NCI-H345 treated with DMSO at 0.1 percent for 48 hours (cell line): ENCODE measurements around the gene LTB4R2.
"Not testable (repeated sequence)": the region's sequence is repeated elsewhere in the genome, so short reads cannot be mapped to it uniquely, and the experiment has no call there.

Experiments
- DNase-seq: peaks from one replicate; lab custom pipeline; 2025; ENCODE audit not compliant: unreplicated experiment; lab: John Stamatoyannopoulos, UW

Gene LTB4R2

GRCh38 chr14:24338843-24339242, 28.9 kb downstream of the LTB4R2 start:
- no peak for DNase-seq

DNA sequence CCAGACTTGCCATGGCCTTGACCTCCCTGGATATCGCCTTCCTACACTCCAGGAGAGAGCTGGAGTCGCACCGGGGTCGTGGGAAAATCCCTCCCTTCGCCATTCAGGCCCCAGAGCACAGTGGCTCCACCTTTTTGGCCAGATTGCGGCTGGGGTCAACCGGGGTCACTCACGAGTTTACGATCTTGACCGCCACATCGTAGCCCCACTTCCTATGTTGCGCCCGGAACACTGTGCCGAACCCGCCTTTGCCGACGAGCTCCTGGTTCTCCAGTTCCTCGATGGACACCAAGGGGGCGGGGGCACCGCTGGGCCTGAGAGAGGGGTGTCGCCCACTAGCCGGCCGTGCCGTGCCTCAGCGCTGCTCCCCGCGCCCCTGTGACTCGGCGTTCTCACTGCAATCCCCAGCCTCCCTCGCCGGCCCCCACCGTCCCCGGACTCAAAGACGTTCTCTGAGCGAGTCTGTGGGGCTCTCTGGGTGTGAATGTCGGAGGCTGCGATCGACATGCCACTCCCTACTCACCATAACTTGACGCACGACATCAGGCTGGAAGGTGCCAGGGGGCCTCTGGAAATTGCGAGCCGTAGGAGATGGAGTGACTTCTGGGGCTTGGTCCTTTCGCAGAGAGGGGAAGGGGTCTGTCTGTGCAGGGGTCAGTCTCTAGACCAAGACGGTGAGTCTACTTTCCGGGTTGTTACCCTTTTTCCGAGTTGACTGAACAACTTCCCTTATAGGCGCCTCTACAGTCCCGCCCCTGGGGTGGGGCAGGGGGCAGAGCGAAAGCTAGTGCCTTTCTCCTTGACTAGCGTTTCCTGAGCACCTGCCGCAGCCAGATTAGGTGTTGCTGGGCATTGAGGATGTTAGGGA, 29.6 kb downstream of the LTB4R2 start, which contains the start of gene RIPK3:
TSS of gene RIPK3 (minus strand) at position 708 of the 868 bp plus-strand sequence. CDS start at position 543, 165 bp downstream.
- DNase-seq, result no peak

DNA sequence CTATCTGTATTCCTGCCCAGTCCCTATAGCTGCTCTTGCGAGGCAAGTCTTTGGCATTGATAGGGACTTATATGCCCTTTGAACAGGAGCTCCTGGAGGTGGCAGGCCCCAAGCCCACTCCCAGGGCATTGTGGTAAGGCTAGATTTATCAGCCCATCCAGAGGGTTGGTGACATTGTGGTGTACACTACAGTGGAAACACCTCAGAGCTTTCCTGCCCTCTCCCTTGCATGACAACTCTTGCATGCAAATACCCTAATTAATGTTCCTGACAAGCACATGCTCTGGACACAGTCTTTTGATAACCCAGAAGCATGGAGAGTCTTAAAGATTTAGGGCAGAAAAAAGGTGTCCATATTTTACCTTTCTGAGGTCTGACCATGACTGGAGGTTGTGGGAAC, 30.7 kb downstream of the LTB4R2 start:
- no peak for DNase-seq

DNA sequence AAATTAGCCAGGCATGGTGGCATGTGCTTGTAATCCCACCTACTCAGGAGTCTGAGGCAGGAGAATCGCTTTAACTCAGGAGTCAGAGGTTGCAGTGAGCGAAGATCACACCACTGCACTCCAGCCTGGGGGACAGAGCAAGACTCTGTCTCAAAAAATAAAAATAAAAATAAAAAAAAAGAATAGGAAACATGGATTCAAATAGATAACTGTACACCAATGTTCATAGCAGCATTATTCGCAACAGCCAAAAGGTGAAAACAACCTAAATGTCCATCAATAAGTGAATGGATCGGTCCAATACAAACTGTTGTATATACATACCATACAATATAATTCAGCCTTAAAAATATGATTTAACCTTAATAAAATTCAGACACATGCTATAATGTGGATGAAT, 32.9 kb downstream of the LTB4R2 start:
- no peak for DNase-seq

DNA sequence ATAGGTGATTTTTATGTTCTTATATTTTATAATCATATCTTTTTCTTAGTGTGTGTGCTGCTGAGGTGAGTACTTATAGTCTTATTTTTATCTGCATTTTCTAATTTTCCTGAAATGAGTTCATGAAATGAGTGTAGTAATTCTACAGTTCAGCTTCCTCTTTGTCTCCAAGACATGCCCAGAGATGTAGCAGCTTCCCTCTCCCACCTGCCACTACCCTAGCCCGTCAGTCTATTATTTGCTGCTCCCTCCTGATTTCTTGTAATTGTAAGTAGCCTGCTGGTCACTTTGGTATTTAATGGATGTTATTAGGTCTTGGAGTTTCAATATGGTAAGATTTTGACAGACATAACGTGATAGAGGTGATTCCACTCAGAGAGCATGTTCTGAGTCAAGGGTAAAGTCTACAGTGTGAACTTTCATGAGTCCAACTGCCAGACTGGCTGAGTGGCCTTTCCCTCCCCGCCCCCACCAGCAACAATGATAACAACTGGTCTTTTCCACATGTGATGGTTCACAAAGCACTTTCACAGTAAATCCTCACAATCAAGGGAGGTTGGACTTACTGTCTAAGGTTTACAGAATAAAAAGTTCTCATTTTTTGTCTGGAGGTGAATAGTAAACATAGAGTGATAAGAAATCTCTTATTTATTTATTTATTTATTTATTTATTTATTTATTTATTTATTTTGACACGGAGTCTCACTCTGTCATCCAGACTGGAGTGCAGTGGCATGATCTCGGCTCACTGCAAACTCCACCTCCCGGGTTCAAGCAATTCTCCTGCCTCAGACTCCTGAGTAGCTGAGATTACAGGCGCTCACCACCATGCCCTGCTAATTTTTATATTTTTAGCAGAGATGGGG, 34.1 kb downstream of the LTB4R2 start:
- no peak for DNase-seq

- DNase-seq, result no peak
Observed at GRCh38 chr14:24347134-24347533, 37.2 kb downstream of the LTB4R2 start.

- no peak for DNase-seq
Observed at GRCh38 chr14:24348186-24348585, 38.2 kb downstream of the LTB4R2 start.

- no peak for DNase-seq
Observed at GRCh38 chr14:24349742-24350141, 39.8 kb downstream of the LTB4R2 start.

GRCh38 chr14:24351517-24351916, 41.6 kb downstream of the LTB4R2 start:
- no peak for DNase-seq

GRCh38 chr14:24353559-24354481, 43.9 kb downstream of the LTB4R2 start:
- DNase-seq, result no peak

DNA sequence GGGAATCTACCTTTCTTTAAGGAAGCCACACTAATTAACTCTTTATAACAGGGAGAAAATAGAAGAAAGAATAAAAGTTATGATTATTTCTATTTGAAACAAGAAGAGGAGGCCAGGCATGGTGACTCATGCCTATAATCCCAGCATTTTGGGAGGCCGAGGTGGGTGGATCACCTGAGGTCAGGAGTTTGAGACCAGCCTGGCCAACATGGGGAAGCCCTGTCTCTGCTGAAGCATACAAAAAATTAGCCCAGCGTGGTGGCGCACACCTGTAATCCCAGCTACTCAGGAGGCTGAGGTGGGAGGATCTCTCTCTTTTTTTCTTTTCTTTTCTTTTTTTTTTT, 44.5 kb downstream of the LTB4R2 start:
- not testable (repeated sequence) for DNase-seq

- DNase-seq, result no peak
Observed at GRCh38 chr14:24355009-24355408, 45.1 kb downstream of the LTB4R2 start.

- DNase-seq, result no peak
Observed at GRCh38 chr14:24356208-24356607, 46.3 kb downstream of the LTB4R2 start.

DNA sequence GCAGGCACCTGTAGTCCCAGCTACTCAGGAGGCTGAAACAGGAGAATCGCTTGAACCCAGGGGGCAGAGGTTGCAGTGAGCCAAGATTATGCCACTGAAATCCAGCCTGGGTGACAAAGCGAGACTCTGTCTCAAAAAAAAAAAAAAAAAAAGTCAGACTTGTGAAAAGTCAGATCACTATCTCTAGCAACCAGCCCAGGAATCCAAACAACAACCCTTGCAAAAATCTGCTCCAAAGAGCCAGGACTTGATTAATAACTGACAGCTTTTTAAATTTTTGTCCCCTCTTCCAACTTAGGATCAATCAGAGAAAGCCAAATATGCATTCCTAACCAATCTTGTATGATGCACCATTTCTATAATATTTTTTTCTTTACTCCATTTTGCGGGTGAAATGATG, 50.3 kb downstream of the LTB4R2 start:
- DNase-seq, result no peak

DNA sequence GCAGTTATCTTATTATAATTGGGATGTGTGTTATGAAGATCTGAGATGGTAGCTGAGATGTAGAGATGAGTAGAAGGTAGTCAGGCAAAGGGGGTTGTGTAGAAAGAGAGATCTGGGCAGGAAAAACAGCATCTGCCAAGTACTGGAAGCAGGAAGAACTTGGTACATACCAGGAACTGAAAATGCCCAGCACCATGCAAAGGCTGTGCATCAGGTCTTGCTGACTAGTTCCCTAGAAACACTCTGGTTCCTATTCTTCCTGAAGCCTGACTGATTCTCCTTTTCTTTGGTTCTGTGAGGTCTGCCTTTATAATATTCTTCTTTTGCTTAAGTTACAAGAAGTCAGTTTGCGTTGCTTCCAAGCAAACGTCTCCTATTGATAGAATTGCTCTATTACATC, 51.4 kb downstream of the LTB4R2 start:
- DNase-seq, result no peak
